HG02885 (cell line): ENCODE data around the gene OR1D2.
"Not testable (repeated sequence)": the region's sequence is repeated elsewhere in the genome, so short reads cannot be mapped to it uniquely, and the experiment has no call there.

ENCODE experiments used
- ATAC-seq: cut with Tn5 transposase; IDR thresholded peaks from one replicate; pipeline ENCODE4 v1.9.1; 2021; ENCODE audit warnings: mild to moderate bottlenecking; ENCODE audit not compliant: unreplicated experiment, poor library complexity

OR1D2 gene, protein sequence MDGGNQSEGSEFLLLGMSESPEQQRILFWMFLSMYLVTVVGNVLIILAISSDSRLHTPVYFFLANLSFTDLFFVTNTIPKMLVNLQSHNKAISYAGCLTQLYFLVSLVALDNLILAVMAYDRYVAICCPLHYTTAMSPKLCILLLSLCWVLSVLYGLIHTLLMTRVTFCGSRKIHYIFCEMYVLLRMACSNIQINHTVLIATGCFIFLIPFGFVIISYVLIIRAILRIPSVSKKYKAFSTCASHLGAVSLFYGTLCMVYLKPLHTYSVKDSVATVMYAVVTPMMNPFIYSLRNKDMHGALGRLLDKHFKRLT

DNA sequence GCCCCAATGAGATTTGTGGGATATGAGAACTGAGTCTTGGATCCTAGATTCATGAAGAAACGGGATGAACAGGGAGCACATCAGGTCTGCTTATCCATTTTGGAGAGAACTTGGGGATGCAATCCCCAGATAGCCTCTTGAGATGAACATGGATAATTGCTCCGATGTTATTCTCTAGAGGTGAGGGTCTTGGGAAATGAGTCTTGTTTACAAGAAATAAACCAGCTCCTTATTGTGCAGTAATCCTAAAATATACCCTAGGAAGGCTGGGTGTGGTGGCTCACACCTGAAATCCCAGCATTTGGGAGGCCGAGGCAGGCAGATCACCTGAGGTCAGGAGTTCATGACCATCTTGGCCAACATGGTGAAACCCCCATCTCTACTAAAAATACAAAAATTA, at the start of gene OR1D2:
OR1D2 (minus strand) TSS at position 101 of the 400 bp plus-strand sequence. CDS start 11,426 bp downstream, outside the sequence.
- ATAC-seq: no peak

DNA sequence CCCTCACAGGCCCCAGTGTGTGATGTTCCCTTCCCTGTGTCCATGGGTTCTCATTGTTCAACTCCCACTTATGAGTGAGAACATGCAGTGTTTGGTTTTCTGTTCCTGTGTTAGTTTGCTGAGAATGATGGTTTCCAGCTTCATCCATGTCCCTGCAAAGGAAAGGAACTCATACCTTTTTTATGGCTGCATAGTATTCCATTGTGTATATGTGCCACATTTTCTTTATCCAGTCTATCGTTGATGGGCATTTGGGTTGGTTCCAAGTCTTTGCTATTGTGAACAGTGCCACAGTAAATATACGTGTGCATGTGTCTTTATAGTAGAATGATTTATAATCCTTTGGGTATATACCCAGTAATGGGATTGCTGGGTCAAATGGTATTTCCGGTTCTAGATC, 33.3 kb upstream of the OR1D2 start:
- ATAC-seq: not testable (repeated sequence)

DNA sequence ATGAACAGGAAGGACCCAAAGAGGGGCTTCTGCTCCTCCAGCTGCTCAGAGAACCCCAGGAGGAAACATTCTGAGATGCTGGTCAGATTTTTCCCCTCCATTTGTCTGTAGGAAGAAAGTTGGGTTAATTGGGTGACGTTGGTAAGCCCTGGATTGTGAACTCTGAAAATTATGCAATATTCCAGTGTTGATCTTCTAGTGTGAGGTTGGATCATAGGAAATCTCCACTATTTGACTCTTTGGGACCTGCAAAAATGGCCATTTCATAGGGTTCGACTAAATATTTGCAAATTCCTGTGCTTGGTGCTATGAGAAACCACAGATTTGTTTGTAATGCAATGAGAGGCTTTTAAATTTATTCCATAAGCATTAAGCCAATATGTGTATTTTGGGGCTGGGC, 23.2 kb upstream of the OR1D2 start, which contains the start of gene OR1G1:
OR1G1 (minus strand) TSS at position 101 of the 400 bp plus-strand sequence; CDS start at position 101, 0 bp downstream.
- ATAC-seq: no peak

DNA sequence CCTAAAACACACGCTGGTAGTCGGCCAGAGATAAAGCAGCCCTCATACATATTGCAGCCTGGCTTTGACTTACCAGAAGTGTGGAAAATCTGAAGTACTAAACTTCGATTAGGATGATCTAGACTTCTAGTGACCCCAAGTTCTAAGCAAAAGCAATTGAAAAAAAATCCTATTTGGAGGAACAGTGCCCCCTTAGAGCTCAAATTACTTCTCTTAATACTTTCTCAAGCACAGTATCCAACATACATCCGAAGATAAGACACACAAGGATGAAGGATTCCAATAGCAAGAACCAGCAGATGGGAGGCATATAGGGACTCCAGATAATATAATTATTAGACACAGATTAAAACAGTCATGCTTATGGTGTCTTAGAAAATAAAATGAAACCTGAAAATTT, 30.4 kb downstream of the OR1D2 start:
- not testable (repeated sequence) for ATAC-seq

DNA sequence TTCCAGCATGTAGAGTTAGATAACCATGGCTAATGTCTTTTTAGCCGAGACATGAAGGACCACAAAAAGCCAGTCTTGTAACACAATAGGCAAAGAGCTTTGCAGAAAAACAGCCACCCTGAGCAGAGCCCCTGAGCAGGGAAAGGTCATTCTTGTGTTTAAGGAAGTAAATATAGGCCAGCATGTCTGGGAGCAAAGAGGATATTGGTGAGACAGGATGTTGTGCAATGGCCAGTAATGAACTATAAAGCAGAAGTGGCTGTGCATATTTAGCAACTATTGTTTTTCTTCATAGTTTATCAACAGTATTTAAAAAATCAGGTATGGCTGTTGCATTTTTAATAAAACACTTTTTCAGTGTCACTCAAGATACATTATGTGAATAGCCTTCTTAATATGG, 39.0 kb downstream of the OR1D2 start:
- ATAC-seq: not testable (repeated sequence)

DNA sequence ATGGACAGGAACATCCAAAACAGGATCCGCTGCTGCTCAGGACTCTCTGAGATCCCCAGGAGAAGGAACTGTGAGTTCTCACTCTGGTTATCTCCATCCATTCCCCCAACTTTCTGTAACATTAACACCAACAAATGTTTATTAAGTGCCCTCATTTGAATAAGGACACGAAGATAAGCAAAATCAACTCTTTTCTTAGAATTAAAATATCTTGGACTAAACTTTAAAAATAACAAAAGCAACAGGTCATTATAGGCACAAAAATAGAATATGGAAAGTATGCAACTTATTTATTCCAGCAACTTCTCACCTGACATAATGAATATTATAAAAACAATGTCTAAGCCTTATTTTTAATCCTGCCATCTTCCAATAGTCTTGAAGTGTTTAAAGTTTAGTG, 40.7 kb downstream of the OR1D2 start, which contains the start of gene OR1D5:
OR1D5 (minus strand) TSS at position 101 of the 400 bp plus-strand sequence; CDS start at position 101, 0 bp downstream.
- not testable (repeated sequence) for ATAC-seq

DNA sequence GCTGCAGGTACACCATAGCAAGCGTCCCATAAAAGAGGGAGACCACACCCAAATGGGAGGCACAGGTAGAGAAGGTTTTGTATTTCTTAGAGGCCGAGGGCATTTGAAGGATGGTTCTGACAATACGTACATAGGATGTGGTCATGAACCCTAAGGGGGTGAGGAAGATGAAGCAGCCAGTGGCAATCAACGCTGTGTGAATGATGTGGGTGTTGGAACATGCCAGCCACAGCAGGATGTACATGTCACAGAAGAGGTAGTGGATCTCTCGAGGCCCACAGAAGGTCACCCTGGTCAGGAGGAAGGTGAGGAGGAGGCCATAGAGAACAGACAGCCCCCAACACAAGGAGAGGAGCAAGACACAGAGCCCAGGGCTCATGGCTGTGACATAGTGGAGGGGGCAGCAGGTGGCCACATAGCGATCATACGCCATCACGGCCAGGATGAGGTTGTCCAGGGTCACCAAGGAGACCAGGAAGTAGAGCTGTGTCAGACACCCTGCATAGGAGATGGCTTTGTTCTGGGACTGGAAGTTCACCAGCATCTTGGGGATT, 41.3 kb downstream of the OR1D2 start:
- not testable (repeated sequence) for ATAC-seq

DNA sequence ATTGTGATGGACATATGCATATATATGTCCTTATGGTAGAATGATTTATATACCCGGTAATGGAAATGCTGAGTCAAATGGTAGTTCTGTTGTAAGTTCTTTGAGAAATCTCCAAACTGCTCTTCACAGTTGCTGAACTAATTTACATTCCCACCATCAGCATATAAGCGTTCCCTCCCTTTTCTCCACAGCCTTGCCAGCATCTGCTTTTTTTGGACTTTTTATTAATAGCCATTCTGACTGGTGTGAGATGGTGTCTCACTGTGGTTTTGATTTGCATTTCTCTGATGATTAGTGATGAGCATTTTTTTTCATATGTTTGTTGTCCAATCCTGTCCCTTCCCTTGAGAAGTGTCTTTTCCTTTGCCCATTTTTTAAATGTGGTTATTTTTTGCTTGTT, 49.4 kb downstream of the OR1D2 start:
- ATAC-seq: not testable (repeated sequence)

DNA sequence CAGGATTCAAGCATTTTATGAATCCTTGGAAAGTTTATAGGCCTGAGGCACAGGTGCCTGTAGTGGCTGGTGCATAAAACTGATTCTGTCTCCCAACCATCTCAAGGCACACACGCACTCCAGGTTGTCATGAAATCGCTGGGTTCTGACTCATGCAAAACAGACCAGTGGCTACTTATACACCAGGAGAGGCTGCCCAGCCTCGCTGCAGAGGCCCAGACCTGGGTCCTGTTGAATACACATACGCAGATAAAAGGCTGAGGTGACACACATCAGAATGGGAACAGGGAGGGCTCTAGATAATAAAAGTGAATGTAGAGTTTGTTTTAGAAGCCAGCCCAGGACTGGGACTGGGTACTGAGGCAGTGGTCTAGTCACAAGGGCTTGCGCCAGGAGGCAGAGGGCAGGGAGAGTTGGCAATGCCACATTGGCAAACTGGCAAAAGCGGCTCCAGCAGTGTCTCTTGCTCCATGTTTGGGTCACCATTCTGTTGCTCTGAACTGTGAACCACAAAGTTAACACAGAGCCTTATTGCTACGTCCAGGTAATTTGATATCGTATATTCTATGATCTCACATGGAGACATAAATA, 54.4 kb downstream of the OR1D2 start:
- no peak for ATAC-seq

DNA sequence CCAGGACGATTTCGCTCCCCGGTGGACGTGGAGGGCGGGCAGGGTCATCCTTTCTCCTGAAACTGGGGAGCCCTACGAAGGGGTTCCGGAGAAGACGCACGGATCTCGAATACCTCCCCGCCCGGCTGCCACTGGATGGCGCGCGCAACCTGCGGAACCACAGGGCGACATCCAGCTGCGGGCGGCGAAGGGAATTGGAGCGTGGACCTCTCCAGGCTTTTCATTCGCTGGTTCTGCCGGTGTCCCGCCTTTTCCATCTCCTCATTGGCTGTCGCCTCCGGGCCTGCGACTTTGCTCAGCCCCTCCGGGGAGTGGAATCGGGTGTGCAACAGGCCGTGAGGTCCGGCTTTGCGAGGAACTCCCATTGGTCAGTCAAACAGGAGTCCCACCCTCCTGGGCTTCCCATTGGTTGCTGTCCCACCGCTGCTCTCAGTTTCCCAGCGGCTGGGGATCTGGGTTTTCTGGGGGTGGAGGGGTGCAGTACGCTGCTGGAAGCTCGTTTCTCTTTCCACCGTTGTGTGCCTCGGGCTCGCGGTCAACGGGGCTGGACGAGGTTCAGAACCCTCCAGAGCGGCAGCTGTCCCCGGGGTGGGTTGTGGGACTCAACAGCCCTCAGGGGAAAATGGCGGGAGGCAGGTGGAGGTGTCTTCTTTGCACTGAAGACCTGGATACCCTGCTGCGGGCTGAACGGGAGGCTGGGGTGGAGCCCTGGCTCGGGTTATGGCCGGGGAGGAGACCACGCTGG, 55.3 kb downstream of the OR1D2 start:
- ATAC-seq: peak; percentile 91

DNA sequence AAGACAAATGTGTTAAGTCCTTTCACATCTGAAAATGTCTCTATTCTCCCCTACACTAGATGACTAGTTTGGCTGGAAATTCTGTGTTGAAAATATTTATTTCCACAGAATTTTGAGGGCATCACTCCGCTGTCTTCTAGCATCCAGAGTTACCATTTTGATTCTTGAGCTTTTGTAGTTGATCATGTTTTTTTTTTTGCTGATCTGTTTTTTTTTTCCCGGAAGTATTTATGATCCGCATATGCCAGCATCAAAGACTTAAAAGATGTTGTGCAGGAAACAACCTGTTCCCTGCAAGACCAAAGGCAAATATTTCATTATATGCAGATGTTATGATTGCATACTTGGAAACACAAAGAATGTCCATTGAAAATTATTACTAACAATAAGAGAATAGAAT, 57.5 kb downstream of the OR1D2 start:
- no peak for ATAC-seq

DNA sequence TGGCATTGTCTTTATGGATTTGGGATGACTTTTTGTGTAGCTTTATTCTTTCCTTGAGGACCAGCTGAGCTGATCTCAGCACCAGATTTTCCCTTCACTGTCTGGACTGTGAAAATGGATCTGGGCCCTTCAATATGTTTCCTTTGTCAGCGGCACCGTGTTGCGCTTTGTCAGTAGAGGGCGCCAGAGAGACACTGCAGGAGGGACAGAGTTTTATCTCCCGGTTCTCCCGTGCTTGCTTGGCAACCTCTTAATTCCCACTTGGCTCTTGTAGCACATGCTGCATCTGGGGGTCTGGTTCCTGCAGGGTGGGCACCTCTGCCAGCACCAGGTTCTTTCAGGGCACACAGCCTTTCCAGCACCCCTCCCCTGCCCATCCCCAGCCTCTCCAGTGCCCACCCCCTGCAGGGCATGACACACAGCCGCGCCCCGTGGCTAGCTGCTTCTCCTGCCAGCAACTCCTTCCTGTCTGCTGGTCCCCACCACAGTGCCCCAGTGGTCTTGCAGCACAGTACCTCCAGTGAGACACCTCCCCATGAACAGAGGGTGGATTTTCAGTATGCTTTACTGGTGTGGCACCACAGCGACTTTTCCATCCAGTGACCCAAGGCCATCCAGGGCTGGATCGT, 60.4 kb downstream of the OR1D2 start:
- no peak for ATAC-seq

DNA sequence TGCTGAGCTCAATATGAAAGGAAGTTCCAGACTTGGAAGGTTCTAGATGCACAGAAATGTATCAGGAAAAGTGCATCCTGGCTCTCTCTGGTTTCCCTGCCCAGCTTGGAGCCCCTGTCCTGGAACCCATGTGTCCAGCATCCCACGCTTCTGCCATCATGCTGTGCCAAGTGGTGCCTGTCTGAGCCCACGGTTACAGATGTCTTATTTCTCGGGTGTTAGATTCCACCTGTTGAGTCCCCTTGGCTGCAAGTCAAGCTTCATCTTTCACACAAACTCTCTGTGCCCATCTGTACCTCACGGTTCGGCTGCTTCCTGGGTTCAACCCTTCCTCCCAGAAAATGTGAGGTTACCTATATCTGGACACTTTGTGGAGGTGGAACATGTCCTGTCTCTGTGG, 63.3 kb downstream of the OR1D2 start:
- ATAC-seq: no peak

DNA sequence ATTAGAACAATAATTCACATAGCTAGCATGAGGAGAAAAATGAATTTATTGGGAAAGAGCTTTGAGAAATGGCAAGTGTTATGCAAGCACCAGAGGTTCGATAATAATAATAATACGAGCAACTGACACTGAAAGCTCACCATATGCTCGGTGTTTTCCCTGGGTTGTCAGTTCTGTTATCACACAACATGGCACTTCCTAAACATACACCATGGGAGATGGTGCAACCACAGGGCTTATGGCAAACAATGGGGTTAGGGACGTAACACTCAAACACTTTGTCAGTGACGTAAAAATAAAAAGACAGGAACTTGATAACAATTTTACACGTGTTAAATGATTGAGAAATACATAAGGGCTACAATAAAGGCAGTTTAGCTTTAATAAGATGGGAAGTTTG, 64.5 kb downstream of the OR1D2 start:
- ATAC-seq: no peak

DNA sequence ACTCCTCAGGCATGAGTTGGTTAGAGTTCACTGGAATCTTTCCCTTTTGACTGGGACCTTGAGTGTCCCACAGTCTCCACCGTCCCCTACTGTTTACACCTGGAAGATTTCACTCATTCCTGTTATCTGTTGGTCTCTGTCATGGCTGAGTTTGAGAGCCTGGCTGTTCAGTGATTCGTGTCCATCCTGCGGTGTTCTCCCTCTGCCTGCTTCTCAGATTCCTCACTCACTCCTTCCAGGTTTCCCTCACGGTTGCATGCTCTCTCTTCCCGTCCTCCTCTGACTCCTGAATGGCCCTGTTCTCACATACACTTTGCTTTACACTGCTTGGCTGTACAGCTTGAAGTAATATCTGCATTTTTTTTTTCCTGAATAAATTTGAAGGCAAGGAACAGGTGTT, 65.3 kb downstream of the OR1D2 start:
- no peak for ATAC-seq
